Fibroblast of skin of back (primary cell): ENCODE results near the gene HECTD2.

Experiments
- DNase-seq: peaks from one replicate; pipeline ENCODE4 v3.0.0-alpha.2; 2013

Gene HECTD2

GRCh38 chr10:91539930-91540329, 129.8 kb downstream of the HECTD2 start:
- no peak for DNase-seq

GRCh38 chr10:91540733-91541132, 130.6 kb downstream of the HECTD2 start:
- DNase-seq: peak; percentile 60

DNA sequence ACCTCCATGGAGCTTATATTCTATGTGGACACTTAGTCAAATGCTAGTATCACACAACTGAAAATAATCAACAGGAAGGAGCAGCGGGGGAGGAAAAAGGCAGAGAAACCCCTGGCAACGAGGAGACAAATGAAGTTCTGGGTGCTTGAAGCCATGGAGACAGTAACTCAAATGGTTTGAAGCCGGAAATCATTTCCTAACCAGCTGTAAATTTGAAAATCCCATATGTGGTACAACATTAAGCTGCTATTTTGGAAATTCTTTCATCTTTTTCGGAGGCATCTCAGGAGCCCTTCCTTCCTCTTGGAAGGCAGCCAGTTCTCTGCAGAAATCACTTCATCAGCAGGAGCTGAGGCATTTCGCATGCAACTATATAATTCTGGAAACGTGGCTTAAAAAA, 131.3 kb downstream of the HECTD2 start:
- DNase-seq: peak; percentile 28

DNA sequence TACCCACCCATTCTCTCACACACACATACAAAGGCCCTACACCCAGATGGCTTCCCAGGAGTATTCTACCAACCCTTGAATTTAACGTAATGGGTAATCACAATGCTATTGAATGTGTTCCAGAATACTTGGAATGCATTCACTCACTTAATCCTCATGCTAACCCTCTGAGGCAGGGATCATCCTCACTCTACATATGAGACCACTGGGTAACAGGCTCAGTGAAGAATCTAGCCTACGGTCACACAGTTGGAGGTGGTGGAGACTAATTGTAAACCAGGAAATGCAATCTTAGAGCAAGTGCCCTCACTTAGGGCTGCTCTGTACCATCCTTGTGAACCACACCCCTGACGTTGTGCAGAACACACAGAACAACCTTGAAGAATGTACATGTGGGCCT, 135.2 kb downstream of the HECTD2 start:
- DNase-seq: no peak

DNA sequence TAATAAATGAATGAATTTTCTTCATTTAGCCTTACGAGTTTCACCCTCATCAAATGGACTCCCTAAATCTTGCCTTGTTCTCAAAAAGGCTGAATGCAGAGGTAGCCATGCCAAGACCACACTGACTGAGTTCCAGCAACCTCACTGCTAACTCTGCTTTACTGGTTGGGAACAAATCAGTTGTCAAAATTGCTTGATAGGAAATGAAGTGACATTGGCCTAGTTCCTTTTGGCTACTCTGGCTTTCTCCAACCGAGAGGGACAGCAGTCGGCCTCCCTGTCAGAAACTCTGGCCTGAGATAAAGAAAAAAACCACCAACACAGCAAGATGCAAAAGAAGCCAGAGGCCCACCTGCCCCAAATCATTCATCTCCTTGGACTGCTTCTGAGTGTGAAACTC, 135.7 kb downstream of the HECTD2 start:
- DNase-seq: no peak

GRCh38 chr10:91549262-91549661, 139.1 kb downstream of the HECTD2 start:
- DNase-seq: no peak

GRCh38 chr10:91550021-91550420, 139.9 kb downstream of the HECTD2 start:
- no peak for DNase-seq

GRCh38 chr10:91551856-91552255, 141.7 kb downstream of the HECTD2 start:
- peak; percentile 72 for DNase-seq

DNA sequence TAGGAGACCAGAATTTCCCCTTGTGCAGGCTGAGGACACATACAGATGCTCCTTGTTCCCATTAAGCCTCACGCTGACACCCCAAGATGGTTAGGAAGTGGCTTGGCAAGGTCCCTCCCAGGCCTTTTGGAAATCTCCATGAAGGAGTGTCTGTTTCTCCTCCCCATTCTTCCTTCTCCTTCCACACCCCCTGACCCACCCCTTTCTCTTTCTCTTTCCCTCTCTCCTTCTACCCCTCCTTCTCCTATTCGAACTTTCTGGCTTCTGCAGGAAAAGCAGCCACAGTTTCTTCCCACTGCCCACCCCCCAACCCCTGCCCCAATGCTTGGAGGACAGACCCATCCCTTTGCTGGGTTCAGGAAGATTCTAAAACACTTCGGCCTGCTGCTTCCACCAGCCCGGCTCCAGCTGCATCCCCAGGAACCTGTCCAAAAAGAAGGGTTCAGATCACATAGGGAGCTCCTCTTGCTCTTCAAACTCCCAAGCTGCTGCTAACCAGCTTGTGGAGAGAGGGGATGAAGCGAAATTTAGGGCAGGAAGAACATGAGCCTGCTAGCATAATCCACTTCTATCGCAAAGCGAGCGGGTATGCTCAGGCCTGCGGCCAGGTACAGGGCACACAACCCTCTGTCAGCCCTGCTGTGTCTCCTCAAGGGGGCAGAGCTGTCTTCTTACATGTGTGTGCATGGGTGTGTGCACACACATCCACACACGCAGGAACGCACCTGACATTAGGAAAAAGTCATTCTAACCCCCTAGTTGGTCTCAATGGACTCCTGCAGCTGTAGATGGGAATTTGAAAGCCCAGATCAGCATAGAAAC, 142.3 kb downstream of the HECTD2 start:
- DNase-seq: no peak

GRCh38 chr10:91555455-91555854, 145.3 kb downstream of the HECTD2 start:
- no peak for DNase-seq

DNA sequence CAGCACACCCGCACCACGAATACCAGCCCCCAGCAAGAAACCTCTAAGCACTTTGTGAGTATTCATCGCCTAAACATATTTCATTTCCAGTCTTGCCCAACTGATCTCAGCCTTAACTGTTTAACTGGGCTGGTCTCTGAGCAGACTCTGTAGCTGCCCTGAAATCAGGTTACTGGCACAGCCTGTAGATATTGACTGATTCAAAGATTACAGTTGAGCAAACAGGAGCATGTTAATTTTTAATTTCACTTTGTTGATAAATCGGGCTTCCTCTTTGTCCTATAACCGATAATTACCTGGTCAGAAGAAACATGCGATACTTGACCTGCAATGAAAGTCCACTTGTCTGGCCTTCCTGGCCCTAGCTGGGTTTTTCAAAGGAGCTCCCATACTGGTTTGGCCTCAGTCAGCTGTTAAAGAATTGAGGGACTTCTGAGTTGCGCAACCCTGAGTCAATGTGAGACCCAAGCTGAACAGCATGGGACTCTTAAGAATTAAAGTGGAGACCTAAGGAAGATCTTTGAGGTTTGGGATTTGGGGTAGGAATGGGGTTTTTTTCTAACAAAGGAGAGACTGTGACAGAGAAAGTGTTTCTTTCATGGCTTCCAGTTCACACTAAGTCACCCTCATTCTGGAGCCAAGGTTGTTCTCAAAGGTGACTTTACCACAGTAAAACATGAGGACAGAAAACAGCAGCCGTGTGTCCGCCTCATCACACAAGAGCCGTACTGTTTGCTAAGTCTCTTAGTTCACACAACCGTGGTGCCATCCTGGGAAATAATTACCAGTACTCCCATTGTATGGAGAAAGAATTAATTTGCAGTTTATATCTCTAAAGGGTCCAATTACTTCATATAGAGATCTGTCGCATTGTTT, 146.8 kb downstream of the HECTD2 start:
- DNase-seq: no peak

DNA sequence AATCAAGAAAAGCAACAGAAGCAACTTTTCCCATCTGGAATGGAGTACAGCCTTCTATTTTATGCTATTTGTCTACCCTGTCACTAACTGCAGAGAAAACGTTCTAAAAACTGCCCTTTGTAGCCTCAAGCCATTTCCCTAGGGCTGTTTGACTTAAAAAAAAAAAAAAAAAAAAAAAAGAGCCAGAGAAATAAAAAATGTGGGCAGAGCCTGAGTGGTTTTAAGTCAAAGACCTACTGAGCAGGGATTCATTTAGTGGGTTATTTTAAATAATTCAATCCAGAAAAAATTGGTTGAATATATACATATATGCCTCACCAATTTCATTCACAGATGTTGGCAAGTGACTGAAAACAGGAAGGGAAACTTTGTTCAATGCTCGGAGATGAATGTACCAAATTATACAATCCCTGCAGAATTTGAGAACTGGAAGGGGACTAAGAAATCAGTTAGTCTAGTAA, 147.5 kb downstream of the HECTD2 start:
- DNase-seq: no peak

GRCh38 chr10:91558473-91558872, 148.3 kb downstream of the HECTD2 start:
- no peak for DNase-seq

- DNase-seq: no peak
Measured at GRCh38 chr10:91559169-91559568, 149.0 kb downstream of the HECTD2 start.

DNA sequence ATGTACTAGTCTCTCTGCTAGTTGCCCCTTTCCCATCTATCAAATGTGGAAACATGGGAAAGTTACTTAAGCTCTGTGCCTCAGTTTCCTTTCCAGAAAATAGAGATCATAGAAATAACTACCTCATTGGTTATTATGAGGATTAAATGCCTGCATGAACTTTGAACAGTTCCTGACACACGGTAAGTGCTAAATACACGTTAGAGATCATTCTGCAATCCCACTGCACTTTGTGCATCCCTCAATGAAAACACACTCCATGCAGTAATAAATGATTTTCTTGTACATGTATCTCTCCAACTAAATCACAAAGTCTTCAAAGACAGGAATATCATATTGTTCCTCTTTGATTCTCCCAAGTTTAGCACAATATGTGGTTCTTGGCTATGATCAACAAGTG, 149.6 kb downstream of the HECTD2 start:
- DNase-seq: no peak

DNA sequence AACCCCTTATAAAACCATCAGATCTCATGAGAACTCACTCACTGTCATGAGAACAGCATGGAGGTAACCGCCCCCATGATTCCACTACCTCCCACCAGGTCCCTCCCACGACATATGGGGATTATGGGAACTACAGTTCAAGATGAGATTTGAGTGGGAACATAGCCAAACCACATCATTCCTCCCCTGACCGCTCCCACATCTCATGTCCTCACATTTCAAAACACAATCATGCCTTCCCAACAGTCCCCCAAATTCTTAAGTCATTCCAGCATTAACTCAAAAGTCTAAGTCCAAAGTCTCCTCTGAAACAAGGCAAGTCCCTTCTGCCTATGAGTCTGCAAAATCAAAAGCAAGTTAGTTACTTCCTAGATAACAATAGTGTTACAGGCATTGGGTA, 150.7 kb downstream of the HECTD2 start:
- DNase-seq: peak; percentile 78

DNA sequence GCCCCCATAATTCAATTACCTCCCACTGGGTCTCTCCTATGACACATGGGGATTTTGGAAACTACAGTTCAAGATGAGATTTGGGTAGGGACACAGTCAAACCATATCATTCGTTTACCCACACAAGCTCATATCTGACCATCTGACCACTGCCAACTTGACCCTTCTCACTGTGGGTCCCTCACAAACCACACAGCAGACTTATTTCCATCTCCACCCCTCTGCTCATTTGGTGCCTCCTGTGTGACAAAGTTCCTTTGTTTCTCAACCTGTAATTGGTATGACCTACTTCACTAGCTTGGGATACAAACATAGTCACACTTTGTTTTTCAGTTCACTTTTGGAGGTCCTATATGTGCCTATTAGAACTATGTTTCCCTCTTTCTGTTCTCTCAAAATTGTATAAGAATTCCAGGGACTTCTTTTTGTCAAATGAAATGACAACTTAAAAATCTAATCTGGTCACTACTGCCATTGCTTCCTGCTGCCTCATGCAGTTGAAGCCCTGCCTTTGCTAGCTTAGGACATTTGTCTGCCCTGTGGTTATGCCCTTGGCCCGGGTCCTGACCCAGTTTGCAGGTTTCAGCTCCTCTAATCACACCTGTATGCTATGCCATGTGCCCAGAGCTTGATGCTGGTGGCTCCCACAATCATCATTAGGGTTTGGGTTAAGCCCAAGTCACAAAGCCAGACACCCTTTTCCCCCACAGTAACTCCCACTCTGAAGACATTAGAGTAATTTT, 152.9 kb downstream of the HECTD2 start:
- DNase-seq: no peak

GRCh38 chr10:91564026-91564425, 153.9 kb downstream of the HECTD2 start:
- DNase-seq: no peak
